Caco-2 (cell line): ENCODE results near the gene HEPHL1. TPM values are rescaled to one million over a fixed set of nuclear protein-coding genes. Genes with fewer than 3 reads are reported as not detected.

Experiments used
- BruUV-seq: library from RNA; stranded (reverse); fragments of 400-500 nt; replicated peaks from 2 replicates; lab custom pipeline; 2021; lab: Mats Ljungman, UMichigan
- CTCF ChIA-PET: fragments of 300-600 bp; sonication (Branson Sonifier 250); formaldehyde crosslinking; loops from one replicate; lab custom pipeline; 2022; ENCODE audit warnings: antibody characterized with exemption; lab: Charles Lee
- POLR2A ChIA-PET: fragments of 300-600 bp; sonication (Branson Sonifier 250); formaldehyde crosslinking; loops from one replicate; lab custom pipeline; 2022; ENCODE audit warnings: antibody characterized with exemption; lab: Charles Lee
- DNase-seq, 2 experiments: peaks; one replicate each; pipeline versions ENCODE4 v3.0.0 to v3.0.0-alpha.2; 2020 to 2022
- H3K27me3 ChIP-seq: replicated peaks from 2 replicates; pipeline ENCODE4 v1.6.0; 2011; ENCODE audit warnings: low read length; ENCODE audit not compliant: control insufficient read depth, insufficient read depth
- H3K36me3 ChIP-seq: 2 replicates; pipeline ENCODE4 v1.5.1; 2011; ENCODE audit warnings: low read length; ENCODE audit not compliant: control insufficient read depth, insufficient read depth
- H3K4me1 ChIP-seq: fragments of 250-450 bp; sonication (Bioruptor Pico); 2 replicates; pipeline ENCODE4 v1.5.1; 2020; ENCODE audit warnings: mild to moderate bottlenecking
- H3K4me3 ChIP-seq: 2 replicates; pipeline ENCODE4 v1.5.1; 2011; ENCODE audit warnings: low read depth, mild to moderate bottlenecking, control low read depth, low read length
- H3K9me3 ChIP-seq: fragments of 250-450 bp; sonication (Bioruptor Pico); 2 replicates; pipeline ENCODE4 v1.5.1; 2020; ENCODE audit warnings: mild to moderate bottlenecking, moderate library complexity
- H3K27ac Mint-ChIP-seq: one replicate; pipeline ENCODE4 v1.8.0; 2022; ENCODE audit warnings: mixed read lengths; ENCODE audit not compliant: unreplicated experiment
- H3K27me3 Mint-ChIP-seq: one replicate; pipeline ENCODE4 v1.8.0; 2022; ENCODE audit warnings: mixed read lengths; ENCODE audit not compliant: insufficient read depth, unreplicated experiment
- H3K36me3 Mint-ChIP-seq: one replicate; pipeline ENCODE4 v1.8.0; 2022; ENCODE audit warnings: mild to moderate bottlenecking, mixed read lengths; ENCODE audit not compliant: insufficient read depth, unreplicated experiment
- H3K4me1 Mint-ChIP-seq: one replicate; pipeline ENCODE4 v1.8.0; 2022; ENCODE audit warnings: low read depth, mixed read lengths; ENCODE audit not compliant: unreplicated experiment
- H3K4me3 Mint-ChIP-seq: one replicate; pipeline ENCODE4 v1.8.0; 2022; ENCODE audit warnings: mild to moderate bottlenecking, moderate library complexity, mixed read lengths; ENCODE audit not compliant: unreplicated experiment
- H3K9me3 Mint-ChIP-seq: one replicate; pipeline ENCODE4 v1.8.0; 2022; ENCODE audit warnings: mixed read lengths; ENCODE audit not compliant: unreplicated experiment
- CTCF ChIP-seq, 2 experiments: fragments of 200-600 bp in 1 of 2; IDR thresholded peaks; 1 replicate in 1 of 2; 2 replicates in 1 of 2; pipeline versions ENCODE4 v1.5.1 to v1.8.0; 2011 to 2022; ENCODE audit warnings: antibody characterized with exemption in 1 of 2, control low read depth in 1 of 2, inconsistent platforms in 1 of 2, low read depth in 1 of 2, low read length in 1 of 2, mild to moderate bottlenecking in 1 of 2, moderate library complexity in 1 of 2; ENCODE audit not compliant: insufficient read depth in 1 of 2, severe bottlenecking in 1 of 2, unreplicated experiment in 1 of 2
- intact Hi-C: fragments of 100-400 bp; cut with micrococcal nuclease; formaldehyde crosslinking; loops from one replicate; pipeline ENCODE4 v1.10.0; 2022; ENCODE audit not compliant: unreplicated experiment
- total RNA-seq: library from RNA; stranded (reverse); gene quantifications from 2 replicates; pipeline ENCODE4 v1.2.3, GENCODE V29; 2022

Gene HEPHL1
- total RNA-seq, 1 experiment from 2014 or later, result not detected

- Mint-ChIP-seq H3K36me3 (no peaks in the 10 kb centered on the region), H3K27me3 (peaks cover 3% of the 10 kb centered on the region), H3K9me3 (peaks cover 10% of the 10 kb centered on the region), H3K4me1 (no peaks in the 10 kb centered on the region), H3K4me3 (no peak overlapping the region), H3K27ac (no peak overlapping the region)
- ChIA-PET POLR2A (no interaction called here), CTCF (no interaction called here)
- no TSS peak for BruUV-seq
- no peak for TF ChIP-seq CTCF (IDR thresholded peaks at IDR 0.05; ENCODE audit: insufficient read depth in 1 of 2, low read depth in 1 of 2, low read length in 1 of 2, severe bottlenecking in 1 of 2, unreplicated experiment in 1 of 2)
- no peak for DNase-seq
- Histone ChIP-seq H3K4me1 (peaks cover 7% of the 10 kb centered on the region), H3K27me3 (no peaks in the 10 kb centered on the region), H3K36me3 (no peaks in the 10 kb centered on the region), H3K4me3 (no peak overlapping the region), H3K9me3 (0 out of 2 replicates have a peak, but pooled peaks cover 3% of the 10 kb centered on the region)
- intact Hi-C loops, result no loop called here
These were observed 37.0 kb upstream of the HEPHL1 start for GRCh38 chr11:93984196-93984567.

GRCh38 chr11:93984936-93985335 is 36.2 kb upstream of the HEPHL1 start:
- Mint-ChIP-seq H3K36me3 (no peaks in the 10 kb centered on the region), H3K4me1 (no peaks in the 10 kb centered on the region), H3K9me3 (peaks cover 2% of the 10 kb centered on the region), H3K27me3 (peaks cover 3% of the 10 kb centered on the region), H3K4me3 (no peak overlapping the region), H3K27ac (no peak overlapping the region)
- H3K4me3 ChIP-seq, result no peak overlapping the region
- no peak for DNase-seq
- no peak for TF ChIP-seq CTCF (IDR thresholded peaks at IDR 0.05; ENCODE audit: insufficient read depth in 1 of 2, low read depth in 1 of 2, low read length in 1 of 2, severe bottlenecking in 1 of 2, unreplicated experiment in 1 of 2)
- 0 out of 2 replicates have a peak, but pooled peaks cover under 1% of the 10 kb centered on the region for H3K9me3 ChIP-seq
- ChIA-PET CTCF (no interaction called here), POLR2A (no interaction called here)
- no peaks in the 10 kb centered on the region for H3K36me3 ChIP-seq
- H3K27me3 ChIP-seq, result no peaks in the 10 kb centered on the region
- intact Hi-C loops, result no loop called here
- BruUV-seq, result no TSS peak
- peaks cover 7% of the 10 kb centered on the region for H3K4me1 ChIP-seq

GRCh38 chr11:93986716-93987115 is 34.4 kb upstream of the HEPHL1 start:
- Histone ChIP-seq H3K4me1 (peaks cover 7% of the 10 kb centered on the region), H3K36me3 (no peaks in the 10 kb centered on the region), H3K4me3 (no peak overlapping the region), H3K27me3 (no peaks in the 10 kb centered on the region), H3K9me3 (no peaks in the 10 kb centered on the region)
- no peak for TF ChIP-seq CTCF (IDR thresholded peaks at IDR 0.05; ENCODE audit: insufficient read depth in 1 of 2, low read depth in 1 of 2, low read length in 1 of 2, severe bottlenecking in 1 of 2, unreplicated experiment in 1 of 2)
- ChIA-PET CTCF (interaction anchor here (0.6 kb wide), 1 partner anchor 368 kb away, joined by 3 read pairs; no protein-coding TSS in a partner anchor), POLR2A (no interaction called here)
- Mint-ChIP-seq H3K9me3 (no peaks in the 10 kb centered on the region), H3K36me3 (no peaks in the 10 kb centered on the region), H3K27ac (no peak overlapping the region), H3K4me3 (no peak overlapping the region), H3K4me1 (no peaks in the 10 kb centered on the region), H3K27me3 (peaks cover 3% of the 10 kb centered on the region)
- BruUV-seq, result no TSS peak
- DNase-seq, result no peak
- intact Hi-C loops, result no loop called here
